Adrenal gland (tissue), 12 donors: ENCODE measurements around the gene NEURL4. TPM values are rescaled to one million over a fixed set of nuclear protein-coding genes. Genes with fewer than 3 reads are reported as not detected.
A peak's percentile ranks its signal among the peaks of the same experiment; 100 is the strongest.
"Not testable (repeated sequence)": the region's sequence is repeated elsewhere in the genome, so short reads cannot be mapped to it uniquely, and the experiment has no call there.

Source experiments
- DNase-seq, 7 donors: peaks; one replicate each; pipeline ENCODE4 v3.0.0-alpha.2; 2019 to 2020
- H3K27ac ChIP-seq, 5 donors: fragments of 200-600 bp; sonication (generic) in 4 of 5; 1 replicate in 3 of 5; 2 replicates in 2 of 5; pipeline versions ENCODE4 v1.5.1 to v1.8.0; 2016 to 2020; ENCODE audit warnings: mild to moderate bottlenecking in 1 of 5
- H3K27me3 ChIP-seq: fragments of 200-600 bp; 2 replicates; pipeline ENCODE4 v1.8.0; 2021
- H3K36me3 ChIP-seq, 2 donors: fragments of 200-600 bp; replicated peaks in 1 of 2; 1 replicate in 1 of 2; 2 replicates in 1 of 2; pipeline versions ENCODE4 v1.5.1 to v1.8.0; 2018 to 2022
- H3K4me1 ChIP-seq, 2 donors: fragments of 200-600 bp; replicated peaks in 1 of 2; 1 replicate in 1 of 2; 2 replicates in 1 of 2; pipeline versions ENCODE4 v1.5.1 to v1.8.0; 2018 to 2021
- H3K4me3 ChIP-seq, 4 donors: fragments of 200-600 bp; sonication (generic) in 3 of 4; one replicate each; pipeline ENCODE4 v1.5.1; 2016 to 2018
- H3K9me3 ChIP-seq, 3 donors: fragments of 200-600 bp; sonication (generic) in 1 of 3; replicated peaks in 1 of 3; 1 replicate in 2 of 3; 2 replicates in 1 of 3; pipeline versions ENCODE4 v1.5.1 to v1.8.0; 2016 to 2021
- POLR2A ChIP-seq, 2 donors: fragments of 450-650 bp; IDR thresholded peaks; one replicate each; pipeline ENCODE4 v1.6.1; 2017; ENCODE audit warnings: antibody characterized with exemption in 2 of 2, mild to moderate bottlenecking in 2 of 2, moderate library complexity in 1 of 2
- WGBS, 4 donors: extraction: QIAGEN DNeasy Blood & Tissue Kit in 2 of 4; methylation state at CpG; one replicate each; pipeline versions ENCODE4 v1.1.5 to v1.1.7; 2013 to 2017; 5-methylcytosine and 5-hydroxymethylcytosine counted together
- intact Hi-C, 2 donors: fragments of 100-400 bp; cut with DNase I; formaldehyde crosslinking; loops; one replicate each; pipeline versions ENCODE4 v1.14.1 to v1.15.0; 2022 to 2023
- polyA plus RNA-seq, 3 donors: library from polyadenylated mRNA; stranded (reverse); fragments of 200-250 nt in 2 of 3; fragments of 350-450 nt in 1 of 3; fragmentation: Illumina TruSeq in 1 of 3; extraction: RNeasy Lipid Tissue Mini Kit (QIAGEN cat#74804) in 1 of 3; gene quantifications; one replicate each; pipeline ENCODE4 v1.2.3, GENCODE V29; 2013 to 2014
- total RNA-seq, 9 donors: library from RNA; depleted of rRNA in 4 of 9; stranded (reverse); fragments of >200 nt in 4 of 9; fragments of 120-200 nt in 1 of 9; fragmentation: NEBNext Ultra II Directional in 1 of 9; extraction: Animal tissue kit (Norgen Biotek cat#: 25700) in 1 of 9; gene quantifications; one replicate each; pipeline versions ENCODE4 v1.1.0 to v1.2.4, GENCODE V29; 2013 to 2023
- TF ChIP-seq, protein P1 (sequence below), 6 experiments: fragments of 450-650 bp in 4 of 6; fragments of 200-600 bp in 2 of 6; sonication (generic) in 1 of 6; IDR thresholded peaks; 1 replicate in 5 of 6; 2 replicates in 1 of 6; pipeline versions ENCODE4 v1.5.1 to v1.8.0; 2016 to 2021; ENCODE audit warnings: antibody characterized with exemption in 6 of 6, mild to moderate bottlenecking in 2 of 6, moderate library complexity in 1 of 6
- donor health status: healthy with polysubstance abuse.
- donor health status: Bipolar disorder and iron deficiency.
- donor health status: DM: yes; HTN: yes; CAD: no.
- donor health status: DM: no; HTN: no; CAD: no.
- donor health status: DM: no; HTN: no; CAD: no.
- donor health status: DM: yes; HTN: yes; CAD: no.

The NEURL4 gene
- total and polyA plus RNA-seq, 12 donors, result 8.7 to 111 (median 25.9) TPM

GRCh38 chr17:7336240-7337175 lies 7.4 kb upstream of the NEURL4 start, which contains the start of gene ACAP1:
Gene ACAP1 (plus strand): TSS chr17:7336529. CDS start chr17:7336735, 206 bp downstream.
- 45 to 48% (median 48%) methylated on average over 12 to 17 of the region's 17 CpGs for WGBS, 4 donors
- intact Hi-C loops, result no loop called here
- no peaks in the 10 kb centered on the region for H3K27me3 ChIP-seq
- H3K9me3 ChIP-seq, result no peaks in the 10 kb centered on the region
- no peak within 1 kb of the TSS for H3K4me3 ChIP-seq
- no peaks in the 10 kb centered on the region for H3K36me3 ChIP-seq
- no peaks in the 10 kb centered on the region for H3K4me1 ChIP-seq
- TF ChIP-seq, protein P1, sequence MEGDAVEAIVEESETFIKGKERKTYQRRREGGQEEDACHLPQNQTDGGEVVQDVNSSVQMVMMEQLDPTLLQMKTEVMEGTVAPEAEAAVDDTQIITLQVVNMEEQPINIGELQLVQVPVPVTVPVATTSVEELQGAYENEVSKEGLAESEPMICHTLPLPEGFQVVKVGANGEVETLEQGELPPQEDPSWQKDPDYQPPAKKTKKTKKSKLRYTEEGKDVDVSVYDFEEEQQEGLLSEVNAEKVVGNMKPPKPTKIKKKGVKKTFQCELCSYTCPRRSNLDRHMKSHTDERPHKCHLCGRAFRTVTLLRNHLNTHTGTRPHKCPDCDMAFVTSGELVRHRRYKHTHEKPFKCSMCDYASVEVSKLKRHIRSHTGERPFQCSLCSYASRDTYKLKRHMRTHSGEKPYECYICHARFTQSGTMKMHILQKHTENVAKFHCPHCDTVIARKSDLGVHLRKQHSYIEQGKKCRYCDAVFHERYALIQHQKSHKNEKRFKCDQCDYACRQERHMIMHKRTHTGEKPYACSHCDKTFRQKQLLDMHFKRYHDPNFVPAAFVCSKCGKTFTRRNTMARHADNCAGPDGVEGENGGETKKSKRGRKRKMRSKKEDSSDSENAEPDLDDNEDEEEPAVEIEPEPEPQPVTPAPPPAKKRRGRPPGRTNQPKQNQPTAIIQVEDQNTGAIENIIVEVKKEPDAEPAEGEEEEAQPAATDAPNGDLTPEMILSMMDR (IDR thresholded peaks at IDR 0.05), result no peak
- no peak for TF ChIP-seq POLR2A (IDR thresholded peaks at IDR 0.05)
- H3K27ac ChIP-seq, result no peak within 1 kb of the TSS
- peak in 1 of 7 donors; percentile 18 for DNase-seq

DNA sequence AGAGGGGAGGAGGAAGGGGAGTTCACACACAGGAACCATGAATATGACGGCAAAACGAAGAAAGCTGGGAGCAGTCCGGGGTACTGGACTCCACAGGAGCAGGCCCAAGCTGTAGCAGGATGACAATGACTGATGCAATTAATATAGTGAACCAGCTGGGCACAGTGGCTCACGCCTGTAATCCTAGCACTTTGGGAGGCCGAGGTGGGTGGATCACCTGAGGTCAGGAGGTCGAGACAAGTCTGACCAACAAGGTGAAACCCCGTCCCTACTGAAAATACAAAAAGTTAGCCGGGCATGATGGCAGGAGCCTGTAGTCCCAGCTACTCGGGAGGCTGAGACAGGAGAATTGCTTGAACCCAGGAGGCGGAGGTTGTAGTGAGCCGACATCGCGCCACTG lies 6.6 kb upstream of the NEURL4 start:
- 81 to 91% (median 84%) methylated on average over 13 of the region's 13 CpGs for WGBS, 4 donors

GRCh38 chr17:7334938-7335538 lies 5.9 kb upstream of the NEURL4 start:
- WGBS, 4 donors, result 62 to 88% (median 86%) methylated on average over 3 of the region's 3 CpGs; no CpG with 5 or more reads in 1 of the 4 donors
- no peaks in the 10 kb centered on the region for H3K27me3 ChIP-seq

More for the DNA sequence above, 6.6 kb upstream of the NEURL4 start:
- H3K4me1 ChIP-seq, H3K9me3 ChIP-seq, intact Hi-C loops, H3K4me3 ChIP-seq, H3K36me3 ChIP-seq, DNase-seq, H3K27ac ChIP-seq, H3K27me3 ChIP-seq: not testable (repeated sequence)

GRCh38 chr17:7332600-7333069 lies 3.5 kb upstream of the NEURL4 start:
- peaks cover 4 to 17% of the 10 kb centered on the region in 2 donors for H3K4me1 ChIP-seq
- DNase-seq, H3K4me3 ChIP-seq, H3K27me3 ChIP-seq, H3K27ac ChIP-seq, H3K9me3 ChIP-seq, H3K36me3 ChIP-seq, intact Hi-C loops: not testable (repeated sequence)
- WGBS, 4 donors, result 19 to 37% (median 28%) methylated on average over 13 to 14 of the region's 14 CpGs

More at GRCh38 chr17:7334938-7335538, 5.9 kb upstream of the NEURL4 start:
- no peaks in the 10 kb centered on the region for H3K36me3 ChIP-seq
- no peaks in the 10 kb centered on the region for H3K9me3 ChIP-seq
- intact Hi-C loops, result no loop called here
- DNase-seq, result no peak
- no peak overlapping the region for H3K27ac ChIP-seq
- H3K4me3 ChIP-seq, result no peak overlapping the region
- H3K4me1 ChIP-seq, result peaks cover 4 to 6% of the 10 kb centered on the region in 2 donors
- TF ChIP-seq, protein P1 (IDR thresholded peaks at IDR 0.05), result no peak
- no peak for TF ChIP-seq POLR2A (IDR thresholded peaks at IDR 0.05)

GRCh38 chr17:7332111-7332510 lies 3.0 kb upstream of the NEURL4 start:
- intact Hi-C loops, result no loop called here
- Histone ChIP-seq H3K36me3 (no peaks in the 10 kb centered on the region), H3K27me3 (no peaks in the 10 kb centered on the region), H3K4me1 (peaks cover 4 to 17% of the 10 kb centered on the region in 2 donors), H3K4me3 (no peak overlapping the region), H3K27ac (no peak overlapping the region), H3K9me3 (no peaks in the 10 kb centered on the region)
- DNase-seq, result no peak
- WGBS, 4 donors, result 42 to 54% (median 48%) methylated on average over 4 to 7 of the region's 7 CpGs
- TF ChIP-seq, protein P1 (IDR thresholded peaks at IDR 0.05), result no peak
- no peak for TF ChIP-seq POLR2A (IDR thresholded peaks at IDR 0.05)
